ENCODE results near the gene CAMTA1.

Gene CAMTA1

GRCh38 chr1:6965083-6965934 lies 180.1 kb downstream of the CAMTA1 start:
- H3F3A ChIP-seq (ENCODE audit: insufficient read depth, low read length), result no peaks in the 10 kb centered on the region
- TF ChIP-seq EZH2 (optimal IDR thresholded peaks at IDR 0.05; ENCODE audit: low read depth, low read length), result no peak
- TF ChIP-seq CTCF (IDR thresholded peaks at IDR 0.05; ENCODE audit: low read length), result no peak
- no peaks in the 10 kb centered on the region for H3K9me3 ChIP-seq (replicated peaks; ENCODE audit: insufficient read depth, low read length)
- DNase-seq, result no peak
- H3K4me2 ChIP-seq (ENCODE audit: low read depth, low read length), result no peak overlapping the region
- H3K4me3 ChIP-seq (ENCODE audit: low read length), result no peak overlapping the region
- no peaks in the 10 kb centered on the region for H3K36me3 ChIP-seq (replicated peaks; ENCODE audit: insufficient read depth, low read length)
- H3K4me1 ChIP-seq (ENCODE audit: low read length), result no peaks in the 10 kb centered on the region
- H2AFZ ChIP-seq (ENCODE audit: low read length), result no peak overlapping the region
- peaks cover 56% of the 10 kb centered on the region for H3K27me3 ChIP-seq (replicated peaks; ENCODE audit: insufficient read depth, low read length)
- H3K9ac ChIP-seq (ENCODE audit: low read length), result no peak overlapping the region
- no peak overlapping the region for H3K27ac ChIP-seq (ENCODE audit: low read length)
- H3K79me2 ChIP-seq (ENCODE audit: low read length), result no peaks in the 10 kb centered on the region
- no peaks in the 10 kb centered on the region for H3K9me2 ChIP-seq (replicated peaks; ENCODE audit: insufficient read depth, low read length)
- no peaks in the 10 kb centered on the region for H4K20me1 ChIP-seq (ENCODE audit: insufficient read depth, low read length)

- Histone ChIP-seq H4K20me1 (ENCODE audit: insufficient read depth, low read length) (no peaks in the 10 kb centered on the region), H3K4me2 (ENCODE audit: low read depth, low read length) (no peak overlapping the region), H3K9ac (ENCODE audit: low read length) (no peak overlapping the region), H2AFZ (ENCODE audit: low read length) (no peak overlapping the region), H3K9me2 (replicated peaks; ENCODE audit: insufficient read depth, low read length) (no peaks in the 10 kb centered on the region), H3K27ac (ENCODE audit: low read length) (no peak overlapping the region), H3K9me3 (replicated peaks; ENCODE audit: insufficient read depth, low read length) (no peaks in the 10 kb centered on the region), H3K79me2 (ENCODE audit: low read length) (no peaks in the 10 kb centered on the region), H3K27me3 (replicated peaks; ENCODE audit: insufficient read depth, low read length) (peaks cover 51% of the 10 kb centered on the region), H3F3A (ENCODE audit: insufficient read depth, low read length) (no peaks in the 10 kb centered on the region), H3K36me3 (replicated peaks; ENCODE audit: insufficient read depth, low read length) (no peaks in the 10 kb centered on the region), H3K4me1 (ENCODE audit: low read length) (no peaks in the 10 kb centered on the region), H3K4me3 (ENCODE audit: low read length) (no peak overlapping the region)
- DNase-seq, result no peak
- TF ChIP-seq EZH2 (optimal IDR thresholded peaks at IDR 0.05; ENCODE audit: low read depth, low read length) (no peak), EZH2phosphoT487 (IDR thresholded peaks at IDR 0.05; ENCODE audit: low read length) (no peak), CTCF (IDR thresholded peaks at IDR 0.05; ENCODE audit: low read length) (no peak)
These were observed 180.6 kb downstream of the CAMTA1 start for GRCh38 chr1:6965935-6966241.

GRCh38 chr1:6966326-6966725 lies 181.1 kb downstream of the CAMTA1 start:
- H3K27ac ChIP-seq (ENCODE audit: low read length), result no peak overlapping the region
- H2AFZ ChIP-seq (ENCODE audit: low read length), result no peak overlapping the region
- no peak overlapping the region for H3K9ac ChIP-seq (ENCODE audit: low read length)
- H3K4me2 ChIP-seq (ENCODE audit: low read depth, low read length), result no peak overlapping the region
- peaks cover 47% of the 10 kb centered on the region for H3K27me3 ChIP-seq (replicated peaks; ENCODE audit: insufficient read depth, low read length)
- TF ChIP-seq CTCF (IDR thresholded peaks at IDR 0.05; ENCODE audit: low read length) (no peak), EZH2 (optimal IDR thresholded peaks at IDR 0.05; ENCODE audit: low read depth, low read length) (no peak), EZH2phosphoT487 (IDR thresholded peaks at IDR 0.05; ENCODE audit: low read length) (no peak)
- no peaks in the 10 kb centered on the region for H3K4me1 ChIP-seq (ENCODE audit: low read length)
- no peaks in the 10 kb centered on the region for H4K20me1 ChIP-seq (ENCODE audit: insufficient read depth, low read length)
- no peak for DNase-seq
- no peaks in the 10 kb centered on the region for H3K9me3 ChIP-seq (replicated peaks; ENCODE audit: insufficient read depth, low read length)
- no peak overlapping the region for H3K4me3 ChIP-seq (ENCODE audit: low read length)
- H3K9me2 ChIP-seq (replicated peaks; ENCODE audit: insufficient read depth, low read length), result no peaks in the 10 kb centered on the region
- H3K36me3 ChIP-seq (replicated peaks; ENCODE audit: insufficient read depth, low read length), result no peaks in the 10 kb centered on the region
- H3K79me2 ChIP-seq (ENCODE audit: low read length), result no peaks in the 10 kb centered on the region
- no peaks in the 10 kb centered on the region for H3F3A ChIP-seq (ENCODE audit: insufficient read depth, low read length)
